Astrocyte (in vitro differentiated cells and primary cell): ENCODE results near the gene FOXO6. TPM values are rescaled to one million over a fixed set of nuclear protein-coding genes. Genes with fewer than 3 reads are reported as not detected.

Experiments used
- DNase-seq: peaks from one replicate; pipeline ENCODE4 v3.0.0-alpha.2; 2010; ENCODE audit warnings: low read depth
- FAIRE-seq: peaks from 2 replicates; lab custom pipeline; 2011; peaks lifted over from hg19 to GRCh38; lab: Jason Lieb, UNC
- H2AFZ ChIP-seq: 2 replicates; pipeline ENCODE4 v1.6.0; 2012; ENCODE audit warnings: low read depth, low read length, inconsistent platforms
- H3K27ac ChIP-seq: 2 replicates; pipeline ENCODE4 v1.5.1; 2011; ENCODE audit warnings: low read depth, low read length, inconsistent platforms
- H3K27me3 ChIP-seq: 2 replicates; pipeline ENCODE4 v1.6.0; 2011; ENCODE audit warnings: low read length, inconsistent platforms; ENCODE audit not compliant: insufficient read depth
- H3K36me3 ChIP-seq: 2 replicates; pipeline ENCODE4 v1.5.1; 2011; ENCODE audit warnings: low read length, inconsistent platforms; ENCODE audit not compliant: insufficient read depth
- H3K4me1 ChIP-seq: 2 replicates; pipeline ENCODE4 v1.5.1; 2011; ENCODE audit warnings: low read length, inconsistent platforms; ENCODE audit not compliant: insufficient read depth
- H3K4me2 ChIP-seq: 2 replicates; pipeline ENCODE4 v1.6.0; 2012; ENCODE audit warnings: low read length, inconsistent platforms
- H3K4me3 ChIP-seq: 2 replicates; pipeline ENCODE4 v1.5.1; 2011; ENCODE audit warnings: low read depth, mild to moderate bottlenecking, low read length, inconsistent platforms; ENCODE audit not compliant: insufficient read depth
- H3K79me2 ChIP-seq: 2 replicates; pipeline ENCODE4 v1.6.0; 2012; ENCODE audit warnings: mild to moderate bottlenecking, low read length, inconsistent platforms; ENCODE audit not compliant: insufficient read depth
- H3K9ac ChIP-seq: 2 replicates; pipeline ENCODE4 v1.6.0; 2012; ENCODE audit warnings: mild to moderate bottlenecking, low read length, inconsistent platforms
- H3K9me3 ChIP-seq: 2 replicates; pipeline ENCODE4 v1.5.1; 2012; ENCODE audit warnings: low read depth, mild to moderate bottlenecking, low read length, inconsistent platforms; ENCODE audit not compliant: insufficient read depth
- H4K20me1 ChIP-seq: 2 replicates; pipeline ENCODE4 v1.6.0; 2012; ENCODE audit warnings: low read length, inconsistent platforms; ENCODE audit not compliant: insufficient read depth
- H3K27ac Mint-ChIP-seq: one replicate; pipeline ENCODE4 v1.8.0; 2021; ENCODE audit warnings: mild to moderate bottlenecking, mixed read lengths; ENCODE audit not compliant: unreplicated experiment
- H3K27me3 Mint-ChIP-seq: one replicate; pipeline ENCODE4 v1.8.0; 2021; ENCODE audit warnings: low read depth, mixed read lengths; ENCODE audit not compliant: unreplicated experiment
- H3K36me3 Mint-ChIP-seq: one replicate; pipeline ENCODE4 v1.8.0; 2021; ENCODE audit warnings: low read depth, mixed read lengths; ENCODE audit not compliant: unreplicated experiment
- H3K4me1 Mint-ChIP-seq: one replicate; pipeline ENCODE4 v1.8.0; 2021; ENCODE audit warnings: low read depth, mixed read lengths; ENCODE audit not compliant: unreplicated experiment
- H3K4me3 Mint-ChIP-seq: one replicate; pipeline ENCODE4 v1.8.0; 2021; ENCODE audit warnings: mild to moderate bottlenecking, moderate library complexity, mixed read lengths; ENCODE audit not compliant: unreplicated experiment
- H3K9me3 Mint-ChIP-seq: one replicate; pipeline ENCODE4 v1.8.0; 2021; ENCODE audit warnings: mild to moderate bottlenecking, mixed read lengths; ENCODE audit not compliant: unreplicated experiment
- EZH2 ChIP-seq: IDR thresholded peaks from 2 replicates; pipeline ENCODE4 v1.6.1; 2012; ENCODE audit warnings: mild to moderate bottlenecking, low read length, inconsistent platforms; ENCODE audit not compliant: insufficient read depth
- total RNA-seq: library from RNA; stranded (reverse); gene quantifications from 2 replicates; pipeline ENCODE4 v1.2.1, GENCODE V29; 2021
- TF ChIP-seq, protein P1 (sequence below): IDR thresholded peaks from 2 replicates; pipeline ENCODE4 v1.5.1; 2011; ENCODE audit warnings: low read depth, mild to moderate bottlenecking, inconsistent platforms, low read length, moderate library complexity; ENCODE audit not compliant: insufficient read depth

The FOXO6 gene
- total RNA-seq, 1 donor from 2014 or later: 1.2 TPM

GRCh38 chr1:41372600-41372993 lies 11.4 kb downstream of the FOXO6 start:
- DNase-seq (no peak), FAIRE-seq (no peak)
- Mint-ChIP-seq H3K27me3 (peaks cover 66% of the 10 kb centered on the region), H3K9me3 (no peaks in the 10 kb centered on the region), H3K4me3 (no peak overlapping the region), H3K27ac (no peak overlapping the region), H3K4me1 (peaks cover 6% of the 10 kb centered on the region), H3K36me3 (peaks cover 4% of the 10 kb centered on the region)
- Histone ChIP-seq H3K27ac (no peak overlapping the region), H3K4me3 (no peak overlapping the region), H4K20me1 (no peaks in the 10 kb centered on the region), H3K27me3 (peaks cover 14% of the 10 kb centered on the region), H3K4me1 (no peaks in the 10 kb centered on the region), H2AFZ (no peak overlapping the region), H3K9ac (no peak overlapping the region), H3K36me3 (no peaks in the 10 kb centered on the region), H3K9me3 (no peaks in the 10 kb centered on the region), H3K79me2 (no peaks in the 10 kb centered on the region), H3K4me2 (no peak overlapping the region)
- TF ChIP-seq EZH2: no peak
- TF ChIP-seq, protein P1, sequence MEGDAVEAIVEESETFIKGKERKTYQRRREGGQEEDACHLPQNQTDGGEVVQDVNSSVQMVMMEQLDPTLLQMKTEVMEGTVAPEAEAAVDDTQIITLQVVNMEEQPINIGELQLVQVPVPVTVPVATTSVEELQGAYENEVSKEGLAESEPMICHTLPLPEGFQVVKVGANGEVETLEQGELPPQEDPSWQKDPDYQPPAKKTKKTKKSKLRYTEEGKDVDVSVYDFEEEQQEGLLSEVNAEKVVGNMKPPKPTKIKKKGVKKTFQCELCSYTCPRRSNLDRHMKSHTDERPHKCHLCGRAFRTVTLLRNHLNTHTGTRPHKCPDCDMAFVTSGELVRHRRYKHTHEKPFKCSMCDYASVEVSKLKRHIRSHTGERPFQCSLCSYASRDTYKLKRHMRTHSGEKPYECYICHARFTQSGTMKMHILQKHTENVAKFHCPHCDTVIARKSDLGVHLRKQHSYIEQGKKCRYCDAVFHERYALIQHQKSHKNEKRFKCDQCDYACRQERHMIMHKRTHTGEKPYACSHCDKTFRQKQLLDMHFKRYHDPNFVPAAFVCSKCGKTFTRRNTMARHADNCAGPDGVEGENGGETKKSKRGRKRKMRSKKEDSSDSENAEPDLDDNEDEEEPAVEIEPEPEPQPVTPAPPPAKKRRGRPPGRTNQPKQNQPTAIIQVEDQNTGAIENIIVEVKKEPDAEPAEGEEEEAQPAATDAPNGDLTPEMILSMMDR: no peak

- Histone ChIP-seq H4K20me1 (no peaks in the 10 kb centered on the region), H3K27me3 (peaks cover 7% of the 10 kb centered on the region), H3K4me3 (no peak overlapping the region), H3K9ac (no peak overlapping the region), H3K4me2 (no peak overlapping the region), H3K79me2 (no peaks in the 10 kb centered on the region), H3K27ac (no peak overlapping the region), H3K36me3 (no peaks in the 10 kb centered on the region), H3K9me3 (no peaks in the 10 kb centered on the region), H2AFZ (no peak overlapping the region), H3K4me1 (no peaks in the 10 kb centered on the region)
- peaks cover 65% of the 10 kb centered on the region for H3K27me3 Mint-ChIP-seq
- no peak overlapping the region for H3K27ac Mint-ChIP-seq
- DNase-seq (no peak), FAIRE-seq (no peak)
- TF ChIP-seq, protein P1: no peak
- TF ChIP-seq EZH2: no peak
- peaks cover 6% of the 10 kb centered on the region for H3K4me1 Mint-ChIP-seq
- no peak overlapping the region for H3K4me3 Mint-ChIP-seq
- peaks cover 4% of the 10 kb centered on the region for H3K36me3 Mint-ChIP-seq
- H3K9me3 Mint-ChIP-seq: no peaks in the 10 kb centered on the region
Observed at GRCh38 chr1:41373373-41373772, 12.1 kb downstream of the FOXO6 start.

DNA sequence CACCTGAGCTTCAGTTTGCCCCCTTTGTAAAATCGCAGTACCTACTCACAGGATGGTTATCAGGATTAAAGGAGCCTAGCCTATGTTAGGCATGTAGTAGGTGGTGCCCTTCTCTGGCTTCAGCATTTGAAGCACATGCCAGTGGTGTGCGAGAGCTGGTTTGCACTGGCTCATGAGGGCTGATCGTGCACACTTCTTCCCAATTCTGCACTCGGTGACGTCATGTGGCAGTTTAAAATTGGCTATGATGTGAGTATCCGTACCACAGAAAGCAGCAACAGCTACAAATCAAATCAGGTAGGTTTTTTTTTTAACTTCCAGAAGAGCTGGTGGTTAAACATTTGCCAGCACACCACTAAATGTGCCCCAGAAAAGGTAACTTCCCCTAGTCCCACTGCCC lies 13.5 kb downstream of the FOXO6 start:
- Histone ChIP-seq H3K4me1 (no peaks in the 10 kb centered on the region), H3K27ac (no peak overlapping the region), H3K4me2 (no peak overlapping the region), H3K36me3 (no peaks in the 10 kb centered on the region), H4K20me1 (no peaks in the 10 kb centered on the region), H3K4me3 (no peak overlapping the region), H3K9me3 (no peaks in the 10 kb centered on the region), H2AFZ (no peak overlapping the region), H3K9ac (no peak overlapping the region), H3K27me3 (peaks cover 7% of the 10 kb centered on the region), H3K79me2 (no peaks in the 10 kb centered on the region)
- Mint-ChIP-seq H3K27me3 (peaks cover 65% of the 10 kb centered on the region), H3K36me3 (no peaks in the 10 kb centered on the region), H3K4me1 (peaks cover 6% of the 10 kb centered on the region), H3K9me3 (no peaks in the 10 kb centered on the region), H3K4me3 (no peak overlapping the region), H3K27ac (no peak overlapping the region)
- FAIRE-seq (no peak), DNase-seq (no peak)
- TF ChIP-seq, protein P1: no peak
- TF ChIP-seq EZH2: no peak
